NCI-H1694 treated with DMSO at 0.1 percent for 48 hours (cell line): Measurements from ENCODE around the gene LPCAT3.
"Not testable (repeated sequence)": the region's sequence is repeated elsewhere in the genome, so short reads cannot be mapped to it uniquely, and the experiment has no call there.

Experiments used
- DNase-seq: peaks from one replicate; lab custom pipeline; 2025; lab: John Stamatoyannopoulos, UW

Gene LPCAT3

GRCh38 chr12:7018350-7019042, at the start of gene LPCAT3:
TSS of gene LPCAT3 (minus strand) at chr12:7018476. CDS start at chr12:7018424, 52 bp downstream.
- DNase-seq = peak; percentile 97

GRCh38 chr12:7067096-7067495, 48.8 kb upstream of the LPCAT3 start:
- no peak for DNase-seq

- DNase-seq = no peak
Observed at GRCh38 chr12:7066596-7066995, 48.3 kb upstream of the LPCAT3 start.

GRCh38 chr12:7065073-7065623, 46.9 kb upstream of the LPCAT3 start:
- DNase-seq = no peak

- no peak for DNase-seq
Observed at GRCh38 chr12:7064516-7064915, 46.2 kb upstream of the LPCAT3 start.

- no peak for DNase-seq
Observed at GRCh38 chr12:7061596-7061995, 43.3 kb upstream of the LPCAT3 start.

- DNase-seq = no peak
Observed at GRCh38 chr12:7061138-7061537, 42.9 kb upstream of the LPCAT3 start.

- no peak for DNase-seq
Observed at GRCh38 chr12:7060353-7060954, 42.2 kb upstream of the LPCAT3 start, which contains the start of gene C1S. TSS of gene C1S (plus strand) at chr12:7060718. CDS start at chr12:7061913, 1,195 bp downstream.

GRCh38 chr12:7059780-7060179, 41.5 kb upstream of the LPCAT3 start:
- no peak for DNase-seq

- no peak for DNase-seq
Observed at GRCh38 chr12:7058850-7059395, 40.6 kb upstream of the LPCAT3 start.

- DNase-seq = no peak
Observed at GRCh38 chr12:7058163-7058845, 40.0 kb upstream of the LPCAT3 start.

- not testable (repeated sequence) for DNase-seq
Observed at GRCh38 chr12:7055736-7056135, 37.5 kb upstream of the LPCAT3 start.

GRCh38 chr12:7054925-7055324, 36.6 kb upstream of the LPCAT3 start:
- DNase-seq = no peak

GRCh38 chr12:7049973-7050372, 31.7 kb upstream of the LPCAT3 start:
- DNase-seq = not testable (repeated sequence)

- DNase-seq = not testable (repeated sequence)
Observed at GRCh38 chr12:7049445-7049951, 31.2 kb upstream of the LPCAT3 start.

- DNase-seq = no peak
Observed at GRCh38 chr12:7047306-7047705, 29.0 kb upstream of the LPCAT3 start.

GRCh38 chr12:7046383-7047105, 28.3 kb upstream of the LPCAT3 start:
- DNase-seq = no peak

- no peak for DNase-seq
Observed at GRCh38 chr12:7045913-7046312, 27.6 kb upstream of the LPCAT3 start.

GRCh38 chr12:7042842-7043241, 24.6 kb upstream of the LPCAT3 start:
- DNase-seq = peak; percentile 44

GRCh38 chr12:7039403-7039802, 21.1 kb upstream of the LPCAT3 start:
- DNase-seq = no peak

- DNase-seq = no peak
Observed at GRCh38 chr12:7038591-7038990, 20.3 kb upstream of the LPCAT3 start.

GRCh38 chr12:7037411-7037810, 19.1 kb upstream of the LPCAT3 start:
- DNase-seq = not testable (repeated sequence)
